Measurements from ENCODE around the gene KLHL22.
A peak's percentile ranks its signal among the peaks of the same experiment; 100 is the strongest.
"Not testable (repeated sequence)": the region's sequence is repeated elsewhere in the genome, so short reads cannot be mapped to it uniquely, and the experiment has no call there.

Gene KLHL22

DNA sequence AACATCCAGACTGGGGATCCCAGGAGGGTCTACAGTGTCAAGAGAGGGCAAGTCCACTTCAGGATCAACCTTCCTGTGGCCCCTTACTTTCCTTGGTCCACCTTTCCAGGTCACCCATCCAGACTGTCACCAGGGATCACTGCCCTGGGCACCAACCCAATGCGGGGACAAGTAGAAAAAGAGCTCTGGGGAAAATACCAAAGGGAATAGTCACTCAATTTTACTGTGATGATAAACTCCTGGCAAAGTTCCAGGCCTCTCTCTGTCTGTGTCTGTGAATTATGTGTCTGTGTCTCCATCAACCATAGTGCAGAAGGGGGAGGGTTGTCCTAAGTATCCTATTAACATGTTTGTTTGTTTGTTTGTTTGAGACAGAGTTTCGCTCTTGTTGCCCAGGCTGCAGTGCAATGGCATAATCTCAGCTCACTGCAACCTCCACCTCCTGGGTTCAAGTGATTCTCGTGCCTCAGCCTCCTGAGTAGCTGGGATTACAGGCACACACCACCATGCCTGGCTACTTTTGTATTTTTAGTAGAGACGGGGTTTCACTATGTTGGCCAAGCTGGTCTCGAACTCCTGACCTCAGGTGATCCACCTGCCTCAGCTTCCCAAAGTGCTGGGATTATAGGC is 8.8 kb upstream of the KLHL22 start:
- DNase-seq = not testable (repeated sequence)

DNA sequence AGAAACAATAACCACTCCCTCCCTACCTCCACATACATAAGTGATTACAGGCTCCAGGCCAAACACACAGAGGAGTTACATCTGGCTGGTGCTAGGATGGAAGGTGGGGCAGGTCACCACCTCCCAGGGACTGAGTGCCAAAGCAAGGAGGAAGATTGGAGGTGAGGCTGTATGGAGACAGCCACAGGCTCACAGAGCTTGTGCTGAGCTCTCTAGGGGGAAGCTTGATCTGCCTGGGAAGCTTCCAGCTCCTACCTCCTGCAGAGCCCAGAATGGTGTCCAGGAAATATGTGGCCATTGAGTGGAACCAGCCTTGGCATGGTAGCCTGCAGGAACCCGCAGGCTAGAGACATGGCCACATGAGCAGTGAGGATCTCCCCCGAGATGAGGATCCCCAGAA is 8.2 kb upstream of the KLHL22 start:
- no peak for DNase-seq

DNA sequence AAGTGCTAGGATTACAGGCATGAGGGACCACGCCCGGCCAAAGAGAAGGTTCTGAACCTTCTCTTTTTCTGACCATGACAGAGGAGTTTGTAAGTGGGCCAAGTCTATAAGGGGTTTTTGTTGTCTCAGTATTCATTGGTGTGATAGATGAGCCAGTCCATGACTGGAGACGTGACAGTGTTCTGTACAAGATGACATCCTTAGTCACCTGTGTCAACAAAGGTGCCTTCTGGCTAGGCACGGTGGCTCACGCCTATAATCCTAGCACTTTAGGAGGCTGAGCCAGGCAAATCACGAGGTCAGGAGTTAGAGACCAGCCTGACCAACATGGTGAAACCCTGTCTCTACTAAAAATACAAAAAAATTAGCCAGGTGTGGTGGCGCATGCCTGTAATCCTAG is 4.2 kb upstream of the KLHL22 start:
- DNase-seq = no peak

DNA sequence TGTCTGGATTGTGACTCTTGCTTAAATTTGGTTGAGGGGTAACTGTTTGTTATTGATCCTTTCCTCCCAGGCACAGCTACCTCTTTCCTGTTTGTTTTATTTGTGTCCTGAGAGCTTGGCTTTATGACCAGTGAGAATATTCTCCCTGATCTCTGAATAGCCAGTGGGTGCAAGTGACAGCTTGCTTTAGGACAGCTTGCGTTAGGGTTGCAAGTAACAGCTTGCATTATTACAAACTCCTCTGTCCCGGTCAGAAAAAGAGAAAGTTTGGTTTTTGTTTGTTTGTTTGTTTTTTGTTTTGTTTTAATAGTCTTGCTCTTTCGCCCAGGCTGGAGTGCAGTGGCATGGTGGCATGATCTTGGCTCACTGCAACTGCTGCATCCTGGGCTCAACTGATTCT is 3.3 kb upstream of the KLHL22 start:
- DNase-seq = no peak

DNA sequence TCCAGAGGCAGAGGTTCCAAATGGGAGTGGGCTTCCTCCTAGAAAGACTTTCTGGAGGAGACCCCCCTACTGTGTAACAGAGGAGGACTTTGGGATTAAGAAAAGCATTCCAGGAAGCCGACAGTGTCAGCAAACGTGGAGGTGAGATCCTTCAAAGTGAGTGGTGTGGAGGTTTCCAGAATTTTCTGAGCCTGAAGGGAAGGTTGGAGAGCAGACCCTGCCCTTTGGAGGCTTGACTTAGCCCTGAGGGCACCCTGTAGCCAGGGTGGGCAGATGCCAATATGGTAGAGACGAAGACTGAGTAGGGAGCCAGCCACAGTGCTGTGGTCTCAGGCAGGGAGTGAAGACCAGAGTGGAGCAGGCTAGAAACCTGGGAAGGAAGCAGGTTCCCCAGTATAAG is 1.8 kb upstream of the KLHL22 start:
- no peak for DNase-seq

DNA sequence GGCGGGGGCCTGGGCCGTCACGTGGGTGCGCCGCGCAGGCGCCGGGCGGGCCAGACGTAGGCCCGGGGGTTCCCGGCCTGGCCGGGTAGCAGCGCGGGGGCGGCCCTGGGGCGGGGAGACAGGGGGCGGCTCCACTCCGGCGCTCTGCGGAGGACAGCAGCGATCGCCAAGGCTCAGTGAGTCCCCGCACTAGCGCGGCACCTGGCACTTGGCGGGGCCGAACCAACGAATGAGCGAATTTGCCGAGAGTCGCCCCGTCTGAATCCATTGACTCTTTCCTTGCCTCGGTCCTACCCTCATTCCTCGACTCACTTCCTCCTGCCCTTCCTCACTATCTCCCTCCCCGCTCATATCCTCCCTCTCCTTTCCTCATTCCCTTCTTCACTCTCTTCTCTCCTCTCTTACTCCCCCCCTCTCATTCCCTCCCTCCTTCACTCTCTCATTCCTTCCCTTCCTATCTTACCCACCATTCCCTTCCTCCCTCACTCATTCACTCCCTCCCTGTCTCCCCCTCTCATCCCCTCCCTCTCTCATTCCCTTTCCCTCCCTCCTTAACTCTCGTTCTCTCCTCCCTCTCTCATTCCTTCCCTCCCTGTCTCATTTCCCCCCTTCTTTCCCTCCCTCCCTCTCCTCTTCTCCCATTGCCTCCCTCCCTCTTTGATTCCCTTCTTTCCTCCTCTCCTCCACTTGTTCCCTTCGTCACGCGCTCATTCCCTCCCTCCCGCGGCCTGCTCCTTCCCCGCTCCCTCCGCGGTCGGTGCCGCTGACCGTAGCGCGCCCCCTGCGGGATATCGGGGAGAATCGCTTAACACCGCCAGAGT is 476 bp upstream of the KLHL22 start:
- DNase-seq = peak; percentile 37 to 95 (median 86)

DNA sequence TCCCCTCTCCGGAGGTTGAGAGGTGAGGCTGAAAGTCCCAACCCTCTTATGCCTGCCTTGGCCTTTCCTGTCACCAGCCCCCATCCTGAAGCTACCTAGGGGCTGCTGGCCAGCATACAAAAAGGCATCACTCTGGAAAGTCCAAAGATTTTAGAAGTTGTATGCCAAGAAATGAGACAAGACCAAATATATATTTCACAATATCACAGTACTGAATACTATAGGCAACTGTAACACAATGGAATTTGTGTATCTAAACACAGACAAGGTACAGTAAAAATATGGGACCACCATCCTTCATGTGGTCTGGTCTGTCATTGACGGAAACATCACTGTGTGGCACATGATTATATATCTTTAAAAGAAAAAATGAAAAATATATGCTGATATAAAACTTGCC is 4.2 kb downstream of the KLHL22 start:
- DNase-seq = no peak

DNA sequence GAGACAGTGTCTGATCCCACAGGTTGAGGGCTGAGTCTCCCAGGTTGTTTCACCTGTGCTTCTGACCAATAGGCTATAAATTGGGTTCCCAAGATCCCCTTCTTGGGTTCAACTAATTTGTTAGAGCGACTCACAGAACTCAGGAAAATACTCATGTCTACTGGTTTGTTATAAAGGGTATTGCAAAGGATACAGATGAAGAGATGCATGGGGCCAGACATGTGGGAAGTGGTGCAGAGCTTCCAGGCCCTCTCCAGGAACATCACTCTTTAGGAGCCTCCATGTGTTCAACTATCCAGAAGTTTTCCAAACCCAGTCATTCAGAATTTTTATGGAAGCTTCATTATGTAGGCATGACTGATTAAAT is 4.7 kb downstream of the KLHL22 start:
- no peak for DNase-seq

DNA sequence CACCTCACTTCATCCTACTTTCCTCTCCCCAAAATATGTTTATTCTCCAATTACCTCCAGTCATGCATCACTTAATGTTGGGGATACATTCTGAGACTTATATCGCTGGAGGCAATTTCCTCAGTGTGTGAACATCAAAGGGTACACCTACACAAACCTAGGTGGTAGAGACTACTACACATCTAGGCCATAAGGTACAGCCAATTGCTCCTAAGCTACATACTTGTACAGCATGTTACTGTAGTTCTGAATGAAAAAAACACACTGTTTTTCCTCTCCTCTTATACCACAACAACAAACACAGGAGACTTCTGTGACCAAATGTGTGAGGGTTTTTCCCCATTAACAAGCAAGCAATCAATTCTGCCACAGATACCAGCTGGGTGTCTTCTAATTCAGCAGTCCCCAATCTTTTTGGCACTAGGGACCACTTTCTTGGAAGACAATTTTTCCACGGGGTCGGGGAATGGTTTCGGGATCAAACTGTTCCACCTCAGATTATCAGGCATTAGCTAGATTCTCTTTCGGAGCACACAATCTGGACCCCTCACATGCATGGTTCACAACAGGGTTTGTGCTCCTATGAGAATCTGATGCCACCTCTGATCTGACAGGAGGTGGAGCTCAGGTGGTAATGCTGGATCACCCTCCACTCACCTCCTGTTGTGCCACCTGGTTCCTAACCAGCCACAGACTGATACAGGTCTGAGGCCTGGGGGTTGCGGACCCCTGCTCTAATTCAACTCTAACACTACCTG is 5.2 kb downstream of the KLHL22 start:
- no peak for DNase-seq

DNA sequence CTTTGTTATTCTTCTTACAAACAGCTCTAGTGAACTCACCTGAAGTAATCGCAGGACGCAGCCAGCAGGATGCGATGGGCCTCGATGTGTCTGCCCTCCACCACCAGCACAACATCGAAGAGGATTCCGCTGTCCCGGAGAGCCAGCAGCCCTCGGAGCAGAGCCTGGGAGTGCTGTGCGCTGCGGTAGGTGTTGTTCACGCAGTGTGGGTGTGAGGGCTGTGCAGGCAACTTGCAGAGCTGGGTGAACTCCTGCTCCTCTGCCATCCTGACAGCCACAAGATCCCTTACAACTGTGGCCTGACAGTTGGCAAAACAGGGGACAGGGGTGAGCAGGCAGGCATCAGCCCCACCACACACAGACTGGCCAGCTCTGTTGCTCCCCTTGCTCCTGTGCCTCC is 6.6 kb downstream of the KLHL22 start:
- no peak for DNase-seq

DNA sequence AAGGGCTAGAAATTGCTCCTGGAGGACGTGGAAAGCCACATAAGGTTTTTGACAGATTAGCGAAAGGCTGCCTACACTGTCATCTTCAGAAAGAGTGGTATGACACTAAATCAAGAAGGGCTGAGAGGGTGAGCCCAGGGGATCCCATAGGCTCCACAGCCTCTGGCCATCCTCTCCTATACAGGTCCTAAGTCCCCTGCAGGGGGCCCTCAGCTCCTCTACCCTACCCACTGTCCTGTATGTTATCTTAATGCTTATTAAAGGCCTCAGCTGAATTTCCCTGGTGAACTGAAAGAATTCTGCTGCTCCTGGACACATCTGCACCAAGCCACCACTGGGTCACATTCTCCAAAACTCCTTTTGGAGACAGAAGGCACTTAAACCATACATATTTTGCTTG is 7.9 kb downstream of the KLHL22 start:
- DNase-seq = no peak

DNA sequence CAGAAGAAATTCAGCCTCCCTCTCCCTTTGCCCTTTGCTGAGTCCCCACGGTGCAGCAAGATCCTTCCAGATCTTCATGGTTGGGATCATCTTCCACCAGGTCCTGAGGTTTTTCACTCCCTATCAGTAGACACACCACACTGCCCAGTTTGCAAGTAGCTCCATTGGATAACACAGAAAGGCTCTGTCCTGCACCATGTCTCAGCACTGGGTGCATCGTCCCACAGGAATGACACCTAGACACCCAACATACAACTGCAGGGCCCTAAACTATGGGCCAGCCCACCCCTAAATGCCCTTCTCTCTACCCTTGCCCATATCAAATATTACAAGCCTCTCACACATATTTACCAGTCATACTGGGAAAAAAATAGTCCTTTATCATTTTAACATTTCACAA is 9.4 kb downstream of the KLHL22 start:
- DNase-seq = no peak

DNA sequence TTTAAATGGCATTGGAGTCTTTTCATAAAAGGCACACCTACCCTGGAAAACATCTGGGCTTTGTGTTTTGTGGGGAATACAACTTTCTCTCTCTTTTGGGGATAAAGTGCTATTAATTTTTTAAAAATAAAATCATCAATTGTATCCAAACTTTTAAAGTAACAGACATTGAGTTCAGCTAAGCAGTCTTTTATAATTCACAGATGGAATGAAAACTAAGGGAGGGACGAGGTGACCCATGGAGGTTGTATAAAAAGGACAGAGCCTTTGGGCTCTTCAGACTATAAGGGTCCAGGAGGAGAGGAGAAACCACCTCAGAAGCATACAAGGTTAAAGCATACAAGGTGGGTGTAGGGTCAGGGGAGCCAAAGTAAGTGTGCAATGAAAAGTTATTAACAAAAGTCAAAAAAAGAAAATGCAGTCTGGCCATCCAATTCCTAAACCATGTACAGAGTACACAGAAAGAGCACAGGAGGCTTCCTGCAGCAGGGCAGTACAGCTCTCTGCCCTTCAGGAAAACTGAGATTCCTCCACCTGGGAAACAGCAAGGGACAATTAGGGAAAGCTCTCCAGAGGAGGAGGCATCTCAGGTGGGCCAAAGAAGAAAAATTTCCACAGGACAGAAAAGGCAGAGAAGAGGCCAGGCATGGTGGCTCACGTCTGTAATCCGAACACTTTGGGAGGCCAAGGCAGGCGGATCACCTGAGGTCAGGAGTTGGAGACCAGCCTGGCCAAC is 10.5 kb downstream of the KLHL22 start:
- no peak for DNase-seq

DNA sequence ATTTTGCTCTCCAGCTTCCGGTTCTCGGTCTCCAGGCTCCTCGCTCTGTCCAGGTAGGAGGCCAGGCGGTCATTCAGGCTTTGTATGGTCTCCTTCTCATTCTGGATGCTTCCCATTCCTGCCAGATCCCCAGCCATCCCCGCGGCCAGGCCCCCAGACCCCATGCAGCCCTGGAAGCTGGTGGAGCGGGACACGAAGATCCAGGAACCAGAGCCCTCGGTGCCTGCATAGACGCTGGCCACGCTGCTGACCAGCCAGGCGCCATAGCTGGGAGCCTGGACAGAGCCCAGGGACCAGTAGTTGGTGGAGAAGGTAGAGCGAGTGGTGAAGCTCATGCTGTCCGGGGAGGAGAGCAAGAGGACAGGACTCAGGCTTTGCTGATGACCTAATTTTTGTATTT is 11.8 kb downstream of the KLHL22 start:
- DNase-seq = no peak

DNA sequence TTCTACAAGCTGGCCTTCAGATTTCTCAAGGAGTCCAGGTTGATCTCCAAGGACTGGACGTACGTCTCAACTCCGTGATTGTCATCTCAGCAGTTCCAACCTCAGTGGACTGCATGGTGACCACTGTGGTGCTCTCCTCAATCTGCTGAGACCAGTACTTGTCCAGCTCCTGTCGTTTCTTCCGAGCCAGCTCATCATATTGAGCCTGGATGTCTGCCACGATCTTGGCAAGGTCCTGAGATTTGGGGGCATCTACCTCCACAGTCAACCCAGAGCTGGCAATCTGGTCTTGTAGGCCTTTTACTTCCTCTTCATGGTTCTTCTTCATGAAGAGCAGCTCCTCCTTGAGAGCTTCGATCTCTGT is 12.5 kb downstream of the KLHL22 start:
- DNase-seq = not testable (repeated sequence)

DNA sequence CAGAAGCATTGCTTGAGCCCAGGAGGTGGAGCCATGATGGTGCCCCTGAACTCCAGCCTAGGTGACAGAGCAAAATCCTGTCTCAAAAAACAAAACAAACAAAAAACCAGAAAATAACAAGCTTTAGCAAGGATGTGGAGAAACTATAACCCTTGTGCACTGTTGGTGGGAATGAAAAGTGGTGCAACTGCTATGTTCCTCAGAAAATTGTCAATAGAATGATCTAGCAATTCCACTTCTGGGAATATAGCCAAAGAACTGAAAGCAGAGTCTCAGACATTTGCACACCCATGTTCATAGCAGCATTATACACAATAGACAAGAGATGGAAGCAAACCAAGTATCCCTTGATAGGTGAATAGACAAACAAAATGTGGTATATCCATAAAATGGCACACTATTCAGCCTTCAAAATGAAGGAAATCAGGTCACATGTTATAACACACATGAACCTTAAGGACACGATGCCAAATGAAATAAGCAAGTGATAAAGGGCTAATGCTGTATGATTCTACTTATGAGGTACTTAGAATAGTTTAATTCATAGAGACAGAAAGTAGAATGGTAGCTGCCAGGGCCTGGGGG is 15.9 kb downstream of the KLHL22 start:
- no peak for DNase-seq

DNA sequence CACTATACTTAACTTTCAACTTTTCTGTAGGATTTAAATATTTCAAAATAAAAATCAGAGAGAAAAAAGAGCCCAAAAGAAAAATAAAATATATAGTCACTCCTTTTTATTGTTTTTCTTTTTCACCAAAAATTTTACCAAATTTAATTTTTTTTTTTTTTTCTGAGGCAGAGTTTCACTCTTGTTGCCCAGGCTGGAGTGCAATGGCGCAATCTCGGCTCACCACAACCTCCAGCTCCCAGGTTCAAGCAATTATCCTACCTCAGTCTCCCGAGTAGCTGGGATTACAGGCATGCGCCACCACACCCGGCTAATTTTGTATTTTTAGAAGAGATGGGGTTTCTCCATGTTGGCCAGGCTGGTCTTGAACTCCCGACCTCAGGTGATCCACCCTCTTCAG is 17.5 kb downstream of the KLHL22 start:
- not testable (repeated sequence) for DNase-seq

DNA sequence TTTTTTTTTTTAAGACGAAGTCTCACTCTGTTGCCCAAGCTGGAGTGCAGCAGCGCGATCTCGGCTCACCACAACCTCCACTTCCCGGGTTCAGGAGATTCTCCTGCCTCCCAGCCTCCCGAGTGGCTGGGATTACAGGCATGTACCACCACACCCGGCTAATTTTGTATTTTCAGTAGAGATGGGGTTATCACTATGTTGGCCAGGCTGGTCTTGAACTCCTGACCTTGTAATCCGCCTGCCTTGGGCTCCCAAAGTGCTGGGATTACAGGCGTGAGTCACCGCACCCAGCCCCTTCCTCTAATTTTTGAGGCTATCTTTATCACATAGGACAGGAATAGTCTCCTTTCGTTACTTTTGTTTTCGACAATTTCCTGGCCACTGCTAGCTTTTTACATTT is 20.0 kb downstream of the KLHL22 start:
- DNase-seq = not testable (repeated sequence)

DNA sequence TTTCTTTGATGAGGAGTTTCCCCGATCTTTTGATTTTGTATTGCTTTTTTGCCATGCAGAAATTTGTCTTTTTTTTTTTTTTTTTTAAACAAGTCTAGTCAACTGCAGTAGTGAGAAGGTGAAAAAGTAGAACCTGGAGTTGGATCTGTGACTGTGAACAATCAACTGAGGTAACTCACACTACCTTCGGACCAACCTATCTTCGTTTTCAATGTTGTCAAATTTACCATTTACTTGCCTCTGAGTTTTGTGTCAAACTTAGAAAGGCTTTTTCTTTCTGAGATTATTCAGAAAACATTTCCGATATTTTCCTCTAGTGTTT is 20.5 kb downstream of the KLHL22 start:
- no peak for DNase-seq

DNA sequence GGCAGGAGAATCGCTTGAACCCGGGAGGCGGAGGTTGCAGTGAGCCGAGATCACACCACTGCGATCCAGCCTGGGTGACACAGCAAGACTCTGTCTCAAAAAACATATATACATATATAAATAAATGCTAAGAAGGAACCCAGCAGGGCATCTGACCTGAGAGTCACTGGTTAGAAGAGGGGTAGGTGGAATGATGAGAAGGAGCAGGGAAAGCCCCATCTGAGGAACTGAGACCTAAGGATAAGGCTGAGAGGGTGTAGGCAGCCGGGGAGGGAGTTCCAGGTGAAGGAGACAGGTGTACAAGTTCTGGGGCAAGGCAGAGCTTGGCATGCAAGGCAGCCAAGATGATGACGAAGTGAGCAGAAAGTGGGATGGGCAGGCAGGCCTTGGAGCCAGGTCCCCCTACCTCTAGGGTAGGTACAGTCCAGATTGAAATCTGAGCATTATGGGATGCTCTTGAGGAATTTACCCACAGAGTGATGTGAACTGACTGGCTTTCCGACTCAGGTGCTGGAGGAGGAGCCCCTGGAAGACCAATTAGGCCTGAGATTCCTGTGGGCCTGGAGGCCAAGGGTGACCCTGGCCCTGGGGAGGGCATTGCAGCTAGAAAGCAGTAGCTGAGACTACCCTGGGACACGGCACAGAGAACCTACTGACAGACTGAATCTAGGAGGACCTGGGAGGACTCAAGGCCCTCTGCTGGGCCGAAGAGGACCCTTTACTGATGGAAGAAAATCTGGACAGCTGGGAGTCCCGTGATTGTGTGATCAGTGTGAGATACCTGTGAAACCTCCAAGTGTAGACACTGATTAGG is 22.8 kb downstream of the KLHL22 start:
- DNase-seq = no peak
